Mucosa of rectum (tissue), 2 donors: Measurements from ENCODE around the gene HMGCS2.
A peak's percentile ranks its signal among the peaks of the same experiment; 100 is the strongest.

Source experiments
- H3K27ac ChIP-seq, 2 donors: one replicate each; pipeline ENCODE4 v1.7.0; 2013; ENCODE audit warnings: inconsistent platforms in 2 of 2, low read depth in 2 of 2, low read length in 2 of 2
- H3K27me3 ChIP-seq, 2 donors: one replicate each; pipeline ENCODE4 v1.7.0; 2013; ENCODE audit warnings: low read length in 2 of 2; ENCODE audit not compliant: control insufficient read depth in 2 of 2, insufficient read depth in 2 of 2
- H3K36me3 ChIP-seq, 2 donors: one replicate each; pipeline ENCODE4 v1.7.0; 2013; ENCODE audit warnings: low read length in 2 of 2; ENCODE audit not compliant: control insufficient read depth in 2 of 2, insufficient read depth in 2 of 2
- H3K4me1 ChIP-seq, 2 donors: one replicate each; pipeline ENCODE4 v1.7.0; 2013; ENCODE audit warnings: low read length in 2 of 2, mild to moderate bottlenecking in 1 of 2; ENCODE audit not compliant: control insufficient read depth in 2 of 2, insufficient read depth in 2 of 2
- H3K4me3 ChIP-seq, 2 donors: one replicate each; pipeline ENCODE4 v1.7.0; 2013; ENCODE audit warnings: low read length in 2 of 2
- H3K9ac ChIP-seq, 2 donors: one replicate each; pipeline ENCODE4 v1.7.0; 2013; ENCODE audit warnings: low read length in 2 of 2, low read depth in 1 of 2, mild to moderate bottlenecking in 1 of 2
- H3K9me3 ChIP-seq, 2 donors: one replicate each; pipeline ENCODE4 v1.7.0; 2013; ENCODE audit warnings: low read length in 2 of 2; ENCODE audit not compliant: control insufficient read depth in 2 of 2
- donor health status: healthy.
- donor health status: Normal muscosa, but diverticular disease.

HMGCS2 gene

DNA sequence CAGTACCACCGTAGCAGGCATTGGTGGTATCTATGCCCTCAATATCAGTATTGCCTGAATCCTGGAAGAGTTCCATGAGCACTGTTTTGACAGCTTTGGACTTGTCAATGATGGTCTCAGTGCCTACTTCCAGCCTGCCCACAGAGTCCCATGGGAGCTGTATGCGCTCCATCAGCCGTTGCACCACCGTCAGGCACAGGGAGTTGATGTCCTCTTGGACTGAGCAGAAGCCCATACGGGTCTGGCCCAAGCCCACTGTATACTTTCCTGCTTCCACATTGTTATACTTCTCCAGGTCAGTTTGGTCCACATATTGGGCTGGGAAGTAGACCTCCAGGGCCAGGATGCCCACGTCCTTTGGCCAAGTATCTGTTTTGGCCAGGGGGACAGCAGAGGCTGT, 4.5 kb downstream of the HMGCS2 start:
- Histone ChIP-seq H3K27ac (no peak overlapping the region), H3K36me3 (peaks cover 21 to 23% of the 10 kb centered on the region in 2 donors), H3K27me3 (no peaks in the 10 kb centered on the region), H3K4me3 (peak overlapping the region in 1 of 2 donors; percentile 29), H3K9ac (peak overlapping the region in 1 of 2 donors; percentile 0), H3K9me3 (no peaks in the 10 kb centered on the region), H3K4me1 (peaks cover 8 to 18% of the 10 kb centered on the region in 2 donors)

DNA sequence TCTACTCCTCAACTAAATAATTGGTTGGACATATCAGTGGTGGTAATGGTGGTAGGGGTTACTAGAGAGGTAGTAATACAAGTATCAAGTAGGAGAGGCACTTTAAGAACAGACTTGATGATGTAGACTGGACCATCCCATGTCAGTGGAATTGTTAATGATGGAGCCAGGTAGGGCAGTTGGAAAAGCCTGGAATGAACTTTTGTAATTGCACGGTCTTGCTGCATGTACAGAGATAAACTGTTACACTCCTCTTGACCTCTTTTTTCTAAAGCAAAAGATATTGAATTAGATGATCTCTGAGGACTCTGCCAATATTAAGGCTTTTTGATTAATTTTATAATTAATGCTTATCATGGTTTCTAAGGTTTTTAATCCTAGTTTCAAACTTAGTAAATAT, 5.8 kb downstream of the HMGCS2 start:
- Histone ChIP-seq H3K4me1 (peaks cover 5 to 15% of the 10 kb centered on the region in 2 donors), H3K4me3 (no peak overlapping the region), H3K36me3 (peaks cover 27 to 35% of the 10 kb centered on the region in 2 donors), H3K27ac (no peak overlapping the region), H3K9me3 (no peaks in the 10 kb centered on the region), H3K9ac (no peak overlapping the region), H3K27me3 (no peaks in the 10 kb centered on the region)

DNA sequence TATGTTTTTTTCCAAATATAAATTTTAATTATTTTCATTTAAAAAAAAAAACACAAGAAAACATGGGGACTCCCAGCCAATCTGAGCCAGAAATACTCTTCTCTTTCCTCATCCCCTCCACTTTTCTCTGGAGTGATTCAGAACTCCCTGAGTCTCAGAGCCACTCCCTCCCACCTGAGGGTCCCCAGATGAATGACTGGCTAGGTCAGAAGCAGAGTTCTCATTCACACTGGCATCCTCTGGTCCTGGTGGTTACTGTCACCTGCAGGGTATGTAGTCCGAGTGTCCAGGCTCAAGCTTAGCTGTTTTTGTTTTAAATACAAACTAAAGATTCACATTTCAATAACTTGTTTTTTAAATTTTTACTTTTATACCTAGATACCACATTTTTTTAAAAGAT, 6.3 kb downstream of the HMGCS2 start:
- no peak overlapping the region for H3K27ac ChIP-seq
- peaks cover 33 to 40% of the 10 kb centered on the region in 2 donors for H3K36me3 ChIP-seq
- H3K27me3 ChIP-seq = no peaks in the 10 kb centered on the region
- H3K9me3 ChIP-seq = no peaks in the 10 kb centered on the region
- no peak overlapping the region for H3K4me3 ChIP-seq
- H3K9ac ChIP-seq = no peak overlapping the region
- peaks cover 5 to 15% of the 10 kb centered on the region in 2 donors for H3K4me1 ChIP-seq

DNA sequence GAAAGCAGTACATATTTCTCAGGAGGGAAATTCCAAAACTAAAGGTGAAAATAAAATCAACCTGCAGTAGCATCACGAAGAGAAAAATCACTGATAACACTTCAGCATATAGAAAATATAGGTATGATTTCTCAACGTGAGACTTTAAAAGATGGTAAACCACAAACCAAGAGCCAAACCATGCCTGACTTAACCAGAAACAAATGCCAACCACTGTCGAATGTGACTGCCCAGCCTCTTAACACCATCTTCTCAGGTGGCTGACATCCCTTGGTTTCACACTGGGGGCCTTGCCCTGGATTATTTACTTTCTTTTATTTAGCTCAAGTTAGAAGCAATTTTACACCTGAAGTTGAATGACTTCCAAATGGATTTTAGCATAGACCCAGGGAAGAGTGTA, 10.1 kb downstream of the HMGCS2 start:
- Histone ChIP-seq H3K4me3 (no peak overlapping the region), H3K9ac (no peak overlapping the region), H3K27me3 (no peaks in the 10 kb centered on the region), H3K36me3 (peaks cover 57 to 62% of the 10 kb centered on the region in 2 donors), H3K4me1 (no peaks in the 10 kb centered on the region), H3K27ac (no peak overlapping the region), H3K9me3 (no peaks in the 10 kb centered on the region)

DNA sequence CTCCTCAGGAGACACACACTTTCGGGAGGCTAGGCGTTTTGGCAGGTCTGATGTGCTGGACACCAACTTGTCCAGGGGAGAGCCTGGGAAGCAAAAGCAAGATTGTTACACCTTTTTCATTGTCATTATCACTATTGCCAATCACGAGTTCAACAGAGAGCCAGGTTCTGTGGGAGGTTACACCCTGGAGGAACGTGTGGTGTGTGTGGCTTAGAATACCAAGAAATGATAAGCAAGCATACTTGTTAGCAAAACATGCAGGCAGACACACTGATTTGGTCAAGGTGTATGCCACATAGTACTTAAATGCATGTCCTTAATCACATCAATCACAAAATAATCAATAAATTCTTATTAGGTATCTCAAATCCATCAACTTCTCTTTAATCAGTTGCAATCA, 16.1 kb downstream of the HMGCS2 start:
- Histone ChIP-seq H3K27me3 (no peaks in the 10 kb centered on the region), H3K27ac (no peak overlapping the region), H3K4me1 (no peaks in the 10 kb centered on the region), H3K9ac (no peak overlapping the region), H3K36me3 (peaks cover 79 to 81% of the 10 kb centered on the region in 2 donors), H3K4me3 (no peak overlapping the region), H3K9me3 (no peaks in the 10 kb centered on the region)

DNA sequence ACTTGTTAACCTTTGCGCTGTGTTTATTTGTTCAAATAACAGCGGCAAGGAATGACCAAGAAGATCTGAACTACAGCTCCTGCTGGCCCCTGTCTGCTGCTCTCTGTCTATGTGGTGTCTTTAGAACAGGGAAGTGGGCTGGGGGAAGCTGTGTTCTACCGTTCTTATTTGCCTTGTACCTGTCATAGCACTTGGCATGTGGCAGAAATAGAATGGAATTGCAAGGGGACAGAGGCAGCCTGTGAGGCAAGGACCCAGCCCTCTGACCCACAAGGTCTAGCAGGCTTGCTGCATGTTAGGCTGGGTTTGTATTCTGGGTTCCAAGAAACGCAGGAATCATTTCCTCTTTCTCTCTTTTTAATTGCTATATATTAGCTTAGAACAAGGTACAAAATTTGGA, 20.7 kb downstream of the HMGCS2 start:
- no peaks in the 10 kb centered on the region for H3K9me3 ChIP-seq
- H3K36me3 ChIP-seq = peaks cover 41 to 45% of the 10 kb centered on the region in 2 donors
- H3K27ac ChIP-seq = no peak overlapping the region
- peaks cover 2 to 3% of the 10 kb centered on the region in 2 donors for H3K4me1 ChIP-seq
- no peaks in the 10 kb centered on the region for H3K27me3 ChIP-seq
- no peak overlapping the region for H3K9ac ChIP-seq
- no peak overlapping the region for H3K4me3 ChIP-seq

DNA sequence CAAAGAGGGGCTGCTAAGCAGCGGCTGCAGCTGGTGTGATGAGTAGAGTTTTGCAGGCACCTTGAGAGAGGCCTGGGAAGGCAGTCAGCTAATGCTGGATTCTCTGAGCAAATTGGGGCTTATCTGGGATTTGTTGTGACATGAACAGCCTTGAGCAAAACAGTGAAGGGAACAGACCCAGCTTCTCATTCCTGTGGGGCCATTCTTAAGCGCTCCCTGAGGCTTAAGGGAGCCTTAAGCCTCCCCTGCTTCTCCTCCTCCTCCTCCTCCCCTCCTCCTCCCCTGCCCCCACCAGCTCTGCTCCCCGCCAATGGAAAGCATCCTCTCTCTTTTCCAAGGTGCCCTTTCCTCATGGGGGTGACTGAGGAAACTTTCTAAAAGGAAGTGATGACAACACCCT, 21.3 kb downstream of the HMGCS2 start:
- H3K27ac ChIP-seq = no peak overlapping the region
- no peaks in the 10 kb centered on the region for H3K9me3 ChIP-seq
- no peak overlapping the region for H3K4me3 ChIP-seq
- H3K9ac ChIP-seq = no peak overlapping the region
- peaks cover 2 to 3% of the 10 kb centered on the region in 2 donors for H3K4me1 ChIP-seq
- peaks cover 35 to 39% of the 10 kb centered on the region in 2 donors for H3K36me3 ChIP-seq
- no peaks in the 10 kb centered on the region for H3K27me3 ChIP-seq

DNA sequence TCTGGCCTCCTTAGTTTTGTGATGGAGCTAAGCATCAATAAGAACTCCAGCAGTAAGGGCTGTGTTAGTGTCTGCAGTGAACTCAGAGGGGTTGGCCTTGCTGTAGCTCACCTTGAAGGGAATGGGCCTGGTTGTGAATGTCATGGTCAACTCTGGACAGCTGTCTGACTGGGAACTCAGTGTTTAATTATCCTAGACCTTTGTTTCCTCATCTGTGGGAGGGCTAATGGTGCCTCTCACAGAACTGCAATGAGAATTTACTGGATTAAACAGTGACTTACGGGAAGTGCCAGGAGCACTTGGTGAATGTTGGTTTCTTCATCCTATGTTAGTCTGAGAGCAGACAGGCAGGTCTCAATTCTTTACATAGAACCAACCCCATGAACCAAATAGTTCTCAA, 23.7 kb downstream of the HMGCS2 start:
- Histone ChIP-seq H3K9ac (no peak overlapping the region), H3K27ac (no peak overlapping the region), H3K4me1 (peaks cover 2 to 3% of the 10 kb centered on the region in 2 donors), H3K36me3 (peaks cover 18 to 19% of the 10 kb centered on the region in 2 donors), H3K27me3 (no peaks in the 10 kb centered on the region), H3K4me3 (no peak overlapping the region), H3K9me3 (no peaks in the 10 kb centered on the region)

DNA sequence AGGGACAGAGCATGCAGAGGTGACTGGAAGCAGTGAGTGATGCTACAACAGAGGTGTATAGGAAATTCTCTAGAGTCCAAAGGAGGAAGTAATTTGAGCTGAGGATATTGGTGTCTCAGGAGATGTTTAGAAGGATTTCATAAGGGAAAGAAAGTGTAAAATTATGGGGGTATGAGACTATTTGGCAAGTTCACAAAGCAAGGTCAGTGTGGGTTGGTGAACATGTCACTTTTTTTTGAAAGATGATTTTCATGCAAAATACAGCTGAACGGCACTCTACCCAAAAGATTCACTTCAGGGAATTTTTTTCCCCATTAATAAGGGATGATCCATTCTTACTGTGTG, 24.1 kb downstream of the HMGCS2 start:
- Histone ChIP-seq H3K27ac (no peak overlapping the region), H3K4me1 (peaks cover 2 to 3% of the 10 kb centered on the region in 2 donors), H3K36me3 (peaks cover 15% of the 10 kb centered on the region in 2 donors), H3K27me3 (no peaks in the 10 kb centered on the region), H3K9ac (no peak overlapping the region), H3K9me3 (no peaks in the 10 kb centered on the region), H3K4me3 (no peak overlapping the region)

DNA sequence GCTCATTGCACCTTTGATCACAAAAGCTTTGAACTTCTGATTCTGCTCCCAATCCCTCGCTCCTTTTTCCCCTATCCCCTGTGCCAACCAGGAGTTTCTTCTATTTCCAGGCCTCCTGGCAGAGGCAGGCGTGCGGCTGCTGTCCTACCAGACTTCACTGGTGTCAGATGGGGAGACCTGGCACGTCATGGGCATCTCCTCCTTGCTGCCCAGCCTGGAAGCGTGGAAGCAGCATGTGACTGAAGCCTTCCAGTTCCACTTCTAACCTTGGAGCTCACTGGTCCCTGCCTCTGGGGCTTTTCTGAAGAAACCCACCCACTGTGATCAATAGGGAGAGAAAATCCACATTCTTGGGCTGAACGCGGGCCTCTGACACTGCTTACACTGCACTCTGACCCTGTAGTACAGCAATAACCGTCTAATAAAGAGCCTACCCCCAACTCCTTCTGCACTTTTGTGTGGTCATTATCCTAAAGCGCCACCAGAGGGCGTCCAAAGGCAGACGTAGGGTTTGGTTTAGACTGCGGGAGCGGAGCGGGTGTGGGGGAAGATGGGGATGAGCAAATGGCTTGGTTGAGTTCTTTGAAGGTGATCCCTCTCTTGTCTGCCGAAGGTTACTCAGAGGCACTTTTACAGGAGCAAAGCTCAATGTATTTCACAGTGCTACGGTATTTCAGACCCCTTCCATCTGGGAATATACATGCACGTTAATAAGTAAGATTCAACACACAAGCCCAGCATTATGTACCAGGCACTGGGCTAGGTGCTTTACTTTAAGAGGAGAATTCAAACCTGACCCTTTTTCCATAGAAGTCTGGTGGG, 24.7 kb downstream of the HMGCS2 start:
- Histone ChIP-seq H3K27me3 (no peaks in the 10 kb centered on the region), H3K4me1 (peaks cover 2 to 3% of the 10 kb centered on the region in 2 donors), H3K9ac (no peak overlapping the region), H3K36me3 (peaks cover 11 to 13% of the 10 kb centered on the region in 2 donors), H3K9me3 (no peaks in the 10 kb centered on the region), H3K27ac (no peak overlapping the region), H3K4me3 (no peak overlapping the region)
